Ishikawa (cell line): ENCODE results near the gene MC1R.

ENCODE experiments used
- CEBPB ChIP-seq: IDR thresholded peaks from 2 replicates; pipeline ENCODE4 v1.6.1; 2012
- CREB1 ChIP-seq: IDR thresholded peaks from 2 replicates; pipeline ENCODE4 v1.6.1; 2012; ENCODE audit warnings: low read depth
- EGR1 ChIP-seq: IDR thresholded peaks from 2 replicates; pipeline ENCODE4 v1.6.1; 2012
- EP300 ChIP-seq: IDR thresholded peaks from 2 replicates; pipeline ENCODE4 v1.6.1; 2012; ENCODE audit warnings: borderline replicate concordance
- FOXM1 ChIP-seq: IDR thresholded peaks from 2 replicates; pipeline ENCODE4 v1.6.1; 2012; ENCODE audit warnings: low read depth, borderline replicate concordance
- MAX ChIP-seq: IDR thresholded peaks from 2 replicates; pipeline ENCODE4 v1.6.1; 2012
- NFIC ChIP-seq: IDR thresholded peaks from 2 replicates; pipeline ENCODE4 v1.6.1; 2012
- RAD21 ChIP-seq: IDR thresholded peaks from 2 replicates; pipeline ENCODE4 v1.6.1; 2012; ENCODE audit warnings: low read depth
- REST ChIP-seq: IDR thresholded peaks from 2 replicates; pipeline ENCODE4 v1.6.1; 2012; ENCODE audit warnings: low read depth, mild to moderate bottlenecking
- TAF1 ChIP-seq: IDR thresholded peaks from 2 replicates; pipeline ENCODE4 v1.6.1; 2012; ENCODE audit warnings: low read depth, mild to moderate bottlenecking
- TCF12 ChIP-seq: IDR thresholded peaks from 2 replicates; pipeline ENCODE4 v1.6.1; 2012; ENCODE audit warnings: low read depth
- TEAD4 ChIP-seq: IDR thresholded peaks from 2 replicates; pipeline ENCODE4 v1.6.1; 2012
- USF1 ChIP-seq: IDR thresholded peaks from 2 replicates; pipeline ENCODE4 v1.6.1; 2012
- YY1 ChIP-seq: IDR thresholded peaks from 2 replicates; pipeline ENCODE4 v1.6.1; 2012; ENCODE audit warnings: low read depth
- ZBTB7A ChIP-seq: IDR thresholded peaks from 2 replicates; pipeline ENCODE4 v1.6.1; 2012; ENCODE audit warnings: low read depth

MC1R gene

GRCh38 chr16:89949756-89950155 lies 31.1 kb downstream of the MC1R start:
- no peak for TF ChIP-seq NFIC
- no peak for TF ChIP-seq FOXM1
- no peak for TF ChIP-seq CREB1
- TF ChIP-seq RAD21: no peak
- TF ChIP-seq USF1: no peak
- no peak for TF ChIP-seq EP300
- TF ChIP-seq ZBTB7A: no peak
- TF ChIP-seq MAX: no peak
- TF ChIP-seq REST: no peak
- TF ChIP-seq TEAD4: no peak
- no peak for TF ChIP-seq EGR1
- TF ChIP-seq YY1: no peak
- TF ChIP-seq TAF1: no peak
- TF ChIP-seq CEBPB: no peak
- no peak for TF ChIP-seq TCF12

- no peak for TF ChIP-seq RAD21
- TF ChIP-seq CEBPB: no peak
- no peak for TF ChIP-seq EP300
- TF ChIP-seq TAF1: no peak
- no peak for TF ChIP-seq EGR1
- TF ChIP-seq FOXM1: no peak
- no peak for TF ChIP-seq ZBTB7A
- no peak for TF ChIP-seq NFIC
- no peak for TF ChIP-seq TEAD4
- no peak for TF ChIP-seq REST
- TF ChIP-seq TCF12: no peak
- TF ChIP-seq MAX: no peak
- TF ChIP-seq CREB1: no peak
Measured at GRCh38 chr16:89951509-89951908, 32.8 kb downstream of the MC1R start.

- TF ChIP-seq REST: no peak
- TF ChIP-seq EGR1: no peak
- TF ChIP-seq TCF12: no peak
- no peak for TF ChIP-seq USF1
- no peak for TF ChIP-seq RAD21
- TF ChIP-seq FOXM1: no peak
- TF ChIP-seq ZBTB7A: no peak
- no peak for TF ChIP-seq MAX
- TF ChIP-seq TAF1: no peak
- no peak for TF ChIP-seq EP300
Measured at GRCh38 chr16:89952049-89952448, 33.4 kb downstream of the MC1R start.

GRCh38 chr16:89952551-89952950 lies 33.9 kb downstream of the MC1R start:
- no peak for TF ChIP-seq NFIC
- TF ChIP-seq CEBPB: no peak
- TF ChIP-seq REST: no peak
- TF ChIP-seq TEAD4: no peak
- TF ChIP-seq FOXM1: no peak
- no peak for TF ChIP-seq TCF12
- no peak for TF ChIP-seq TAF1
- TF ChIP-seq ZBTB7A: no peak
